KMS-11 (cell line): ENCODE measurements around the gene SPATS2L.

ENCODE experiments used
- H2AFZ ChIP-seq: fragments of 200-600 bp; sonication (generic); 2 replicates; pipeline ENCODE4 v1.6.1; 2016; ENCODE audit warnings: antibody characterized with exemption, mixed run types, low read depth
- H3K27ac ChIP-seq: fragments of 200-600 bp; sonication (generic); 2 replicates; pipeline ENCODE4 v1.6.1; 2016; ENCODE audit warnings: mild to moderate bottlenecking, mixed run types
- H3K27me3 ChIP-seq: fragments of 200-600 bp; sonication (generic); 2 replicates; pipeline ENCODE4 v1.6.1; 2017; ENCODE audit warnings: mild to moderate bottlenecking, low read depth, mixed run types, moderate library complexity; ENCODE audit not compliant: insufficient read depth
- H3K36me3 ChIP-seq: fragments of 200-600 bp; sonication (generic); 2 replicates; pipeline ENCODE4 v1.6.1; 2017; ENCODE audit warnings: mild to moderate bottlenecking, mixed run types; ENCODE audit not compliant: insufficient read depth
- H3K4me1 ChIP-seq: fragments of 200-600 bp; sonication (generic); 2 replicates; pipeline ENCODE4 v1.6.1; 2016; ENCODE audit warnings: mild to moderate bottlenecking, low read depth, mixed run types; ENCODE audit not compliant: poor library complexity, severe bottlenecking
- H3K4me2 ChIP-seq: fragments of 200-600 bp; sonication (generic); 2 replicates; pipeline ENCODE4 v1.7.0; 2016; ENCODE audit warnings: mild to moderate bottlenecking, mixed run types
- H3K4me3 ChIP-seq: fragments of 200-600 bp; sonication (generic); IDR thresholded peaks from 2 replicates; pipeline ENCODE4 v1.6.1; 2017; ENCODE audit warnings: low read depth, low read length, mixed read lengths; ENCODE audit not compliant: insufficient read depth
- H3K79me2 ChIP-seq: fragments of 200-600 bp; sonication (generic); 2 replicates; pipeline ENCODE4 v1.6.1; 2016; ENCODE audit warnings: low read depth, mixed run types; ENCODE audit not compliant: insufficient read depth
- H3K9ac ChIP-seq: fragments of 200-600 bp; sonication (generic); 2 replicates; pipeline ENCODE4 v1.6.1; 2016; ENCODE audit warnings: mild to moderate bottlenecking, mixed run types
- H4K20me1 ChIP-seq: fragments of 200-600 bp; sonication (generic); 2 replicates; pipeline ENCODE4 v1.6.1; 2016; ENCODE audit warnings: mild to moderate bottlenecking, mixed run types; ENCODE audit not compliant: insufficient read depth
- CTCF ChIP-seq: fragments of 200-600 bp; sonication (generic); conservative IDR thresholded peaks from 2 replicates; pipeline ENCODE4 v1.6.1; 2017; ENCODE audit warnings: low read depth, mild to moderate bottlenecking, antibody characterized with exemption, low read length, moderate library complexity, mixed read lengths

SPATS2L gene

DNA sequence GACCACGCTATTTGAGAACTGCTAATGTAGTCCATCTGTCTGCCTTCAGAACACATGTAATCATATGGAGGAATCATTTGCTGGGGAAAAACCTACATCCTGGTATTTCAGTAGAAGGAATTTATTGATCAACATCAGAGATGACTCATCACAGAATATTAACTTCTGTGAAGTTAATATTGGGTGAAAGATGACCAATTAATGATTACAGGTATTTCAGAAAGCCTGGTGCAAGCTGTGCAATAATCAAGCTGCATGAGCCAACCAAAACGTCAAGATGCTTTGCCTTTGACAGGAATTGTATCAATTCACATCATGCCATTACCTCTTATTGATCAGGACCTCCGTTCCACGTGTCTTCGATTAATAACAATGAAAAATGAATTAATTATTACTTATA lies 9.4 kb upstream of the SPATS2L start:
- Histone ChIP-seq H3K4me3 (no peak overlapping the region), H3K79me2 (no peaks in the 10 kb centered on the region), H3K27me3 (no peaks in the 10 kb centered on the region), H4K20me1 (no peaks in the 10 kb centered on the region), H3K4me1 (no peaks in the 10 kb centered on the region), H3K27ac (no peak overlapping the region), H3K36me3 (no peaks in the 10 kb centered on the region), H3K9ac (no peak overlapping the region), H2AFZ (no peak overlapping the region), H3K4me2 (no peak overlapping the region)
- no peak for TF ChIP-seq CTCF

GRCh38 chr2:200297989-200298388 lies 8.5 kb upstream of the SPATS2L start:
- H3K27ac ChIP-seq: no peak overlapping the region
- no peaks in the 10 kb centered on the region for H3K79me2 ChIP-seq
- H2AFZ ChIP-seq: no peak overlapping the region
- no peaks in the 10 kb centered on the region for H3K4me1 ChIP-seq
- no peak for TF ChIP-seq CTCF
- H3K4me3 ChIP-seq: no peak overlapping the region
- no peak overlapping the region for H3K4me2 ChIP-seq
- H4K20me1 ChIP-seq: no peaks in the 10 kb centered on the region
- H3K27me3 ChIP-seq: no peaks in the 10 kb centered on the region
- no peak overlapping the region for H3K9ac ChIP-seq
- no peaks in the 10 kb centered on the region for H3K36me3 ChIP-seq

GRCh38 chr2:200298816-200299215 lies 7.7 kb upstream of the SPATS2L start:
- Histone ChIP-seq H3K9ac (no peak overlapping the region), H3K79me2 (no peaks in the 10 kb centered on the region), H3K27me3 (no peaks in the 10 kb centered on the region), H3K4me3 (no peak overlapping the region), H2AFZ (no peak overlapping the region), H3K27ac (no peak overlapping the region), H3K36me3 (no peaks in the 10 kb centered on the region), H4K20me1 (no peaks in the 10 kb centered on the region), H3K4me1 (no peaks in the 10 kb centered on the region), H3K4me2 (no peak overlapping the region)
- no peak for TF ChIP-seq CTCF

DNA sequence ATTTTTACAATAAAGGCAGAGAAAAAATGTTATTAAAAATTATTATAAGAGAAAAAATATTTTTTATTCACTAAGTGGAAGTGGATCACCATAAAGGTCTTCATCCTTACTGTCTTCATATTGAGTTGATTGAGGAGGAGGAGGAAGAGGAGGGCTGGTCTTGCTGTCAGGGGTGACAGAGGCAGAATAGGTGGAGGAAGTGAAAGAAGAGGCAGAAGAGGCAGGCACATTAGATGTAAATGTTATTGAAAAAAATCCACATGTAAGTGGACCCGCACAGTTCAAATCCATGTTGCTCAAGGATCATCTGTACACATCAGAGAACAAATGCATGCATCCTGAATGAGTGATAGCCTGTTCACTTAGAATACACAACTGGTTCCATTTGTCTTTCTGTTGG lies 6.4 kb upstream of the SPATS2L start:
- Histone ChIP-seq H3K36me3 (no peaks in the 10 kb centered on the region), H3K79me2 (no peaks in the 10 kb centered on the region), H3K4me2 (no peak overlapping the region), H3K4me1 (peaks cover 1% of the 10 kb centered on the region), H3K27me3 (no peaks in the 10 kb centered on the region), H3K4me3 (no peak overlapping the region), H2AFZ (no peak overlapping the region), H3K9ac (no peak overlapping the region), H3K27ac (no peak overlapping the region), H4K20me1 (no peaks in the 10 kb centered on the region)
- no peak for TF ChIP-seq CTCF
